ENCODE data around the gene LRRC14B.

DNA sequence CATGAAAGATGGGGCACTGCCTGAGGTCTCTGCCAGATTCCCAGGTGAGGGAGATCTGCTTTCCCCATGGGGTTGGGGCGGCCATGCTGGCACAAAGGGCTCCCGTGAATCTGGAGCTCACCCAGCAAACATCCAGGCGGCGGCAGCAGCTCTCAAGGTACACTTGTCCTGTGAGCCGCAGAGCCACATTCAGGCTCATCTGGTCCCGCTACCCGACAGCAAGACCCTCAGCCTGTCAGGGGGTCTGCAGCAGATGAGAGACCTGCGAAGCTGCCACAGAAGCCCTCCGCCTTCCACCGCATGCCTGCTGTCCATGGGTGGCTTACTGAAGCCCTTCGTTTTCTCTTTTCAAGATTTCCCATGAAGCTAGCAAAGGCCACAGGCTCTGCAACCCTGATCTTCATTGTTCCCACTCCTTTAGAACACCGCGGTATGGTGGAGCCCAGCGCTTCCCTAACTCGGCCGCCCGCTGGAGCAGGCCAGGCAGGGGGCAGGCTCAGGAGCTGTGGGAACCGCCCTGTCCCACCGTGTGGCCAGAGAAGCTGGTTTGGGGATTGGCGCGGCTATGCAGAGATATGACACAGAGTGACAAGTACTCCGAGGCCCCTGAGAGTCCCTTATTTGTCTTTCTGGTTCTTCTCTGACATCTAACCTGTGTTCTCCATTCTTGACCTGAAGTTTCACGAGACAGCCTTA lies 8.8 kb downstream of the LRRC14B start:
- TF ChIP-seq CTCF (IDR thresholded peaks at IDR 0.05; ENCODE audit: insufficient read depth, low read length), result no peak
- TF ChIP-seq GABPA (IDR thresholded peaks at IDR 0.05; ENCODE audit: low read depth), result no peak
- TF ChIP-seq POLR2AphosphoS5 (IDR thresholded peaks at IDR 0.05; ENCODE audit: low read depth), result no peak
- no peak for TF ChIP-seq REST (IDR thresholded peaks at IDR 0.05; ENCODE audit: insufficient replicate concordance, low read depth)

Measured in HL-60 (cell line).